Karpas-422 (cell line): Measurements from ENCODE around the gene ZRSR2. TPM values are rescaled to one million over a fixed set of nuclear protein-coding genes. Genes with fewer than 3 reads are reported as not detected.
"Not testable (repeated sequence)": the region's sequence is repeated elsewhere in the genome, so short reads cannot be mapped to it uniquely, and the experiment has no call there.

ENCODE experiments used
- DNase-seq: peaks from one replicate; pipeline ENCODE4 v3.0.0-alpha.2; 2015
- H2AFZ ChIP-seq: fragments of 200-600 bp; sonication (generic); 2 replicates; pipeline ENCODE4 v1.6.1; 2014; ENCODE audit warnings: antibody characterized with exemption, low read length, mixed read lengths
- H3K27ac ChIP-seq: fragments of 200-600 bp; sonication (generic); 2 replicates; pipeline ENCODE4 v1.5.1; 2014; ENCODE audit warnings: mild to moderate bottlenecking, low read length, moderate library complexity
- H3K27me3 ChIP-seq: fragments of 200-600 bp; sonication (generic); 2 replicates; pipeline ENCODE4 v1.6.1; 2014; ENCODE audit warnings: low read length, mixed read lengths
- H3K36me3 ChIP-seq: fragments of 200-600 bp; sonication (generic); 2 replicates; pipeline ENCODE4 v1.6.1; 2014; ENCODE audit warnings: low read length, mixed read lengths; ENCODE audit not compliant: insufficient read depth
- H3K4me1 ChIP-seq: fragments of 200-600 bp; sonication (generic); 2 replicates; pipeline ENCODE4 v1.6.1; 2014; ENCODE audit warnings: mild to moderate bottlenecking, low read length, mixed read lengths
- H3K4me2 ChIP-seq: fragments of 200-600 bp; sonication (generic); 2 replicates; pipeline ENCODE4 v1.6.1; 2014; ENCODE audit warnings: low read length, low read depth, mild to moderate bottlenecking; ENCODE audit not compliant: poor library complexity, severe bottlenecking
- H3K4me3 ChIP-seq: fragments of 200-600 bp; sonication (generic); 2 replicates; pipeline ENCODE4 v1.5.1; 2014; ENCODE audit warnings: mild to moderate bottlenecking, antibody characterized with exemption, low read length, mixed read lengths
- H3K79me2 ChIP-seq: fragments of 200-600 bp; sonication (generic); 2 replicates; pipeline ENCODE4 v1.6.1; 2014; ENCODE audit warnings: mild to moderate bottlenecking, low read length, mixed read lengths
- H3K9ac ChIP-seq: fragments of 200-600 bp; sonication (generic); 2 replicates; pipeline ENCODE4 v1.6.0; 2014; ENCODE audit warnings: low read length
- H3K9me2 ChIP-seq: fragments of 200-600 bp; sonication (generic), shearing (Covaris generic); replicated peaks from 2 replicates; pipeline ENCODE4 v1.6.0; 2014; ENCODE audit warnings: mild to moderate bottlenecking, low read length, moderate library complexity; ENCODE audit not compliant: insufficient read depth
- H3K9me3 ChIP-seq: fragments of 300-700, 200-600 bp; sonication (generic); 2 replicates; pipeline ENCODE4 v1.6.1; 2014; ENCODE audit warnings: low read length, mixed read lengths
- H4K20me1 ChIP-seq: fragments of 200-600 bp; sonication (generic); 2 replicates; pipeline ENCODE4 v1.6.1; 2014; ENCODE audit warnings: mild to moderate bottlenecking, antibody characterized with exemption, low read length, low read depth; ENCODE audit not compliant: insufficient read depth
- total RNA-seq: library from RNA; depleted of rRNA; stranded (reverse); fragments of >200 nt; shearing (Covaris generic); gene quantifications from 2 replicates; pipeline ENCODE4 v1.2.3, GENCODE V29; 2014; ENCODE audit warnings: low replicate concordance; rRNA removed

Gene ZRSR2
- total RNA-seq = 13.4 and 18.3 TPM in 2 replicates

- Histone ChIP-seq H3K4me3 (peak within 1 kb of the TSS; percentile 90), H3K27me3 (no peaks in the 10 kb centered on the region), H3K4me1 (peaks cover 29% of the 10 kb centered on the region), H3K4me2 (peak within 1 kb of the TSS; percentile 73), H3K79me2 (peaks cover 42% of the 10 kb centered on the region), H3K9me2 (no peaks in the 10 kb centered on the region), H2AFZ (peak within 1 kb of the TSS; percentile 76), H3K36me3 (peaks cover 10% of the 10 kb centered on the region; the same call in 1 of the 2 replicates), H4K20me1 (no peaks in the 10 kb centered on the region), H3K9me3 (no peaks in the 10 kb centered on the region), H3K9ac (peak within 1 kb of the TSS; percentile 75), H3K27ac (peak within 1 kb of the TSS; percentile 87)
- peak; percentile 98 for DNase-seq
Measured at GRCh38 chrX:15789979-15790768, at the start of gene ZRSR2. TSS of gene ZRSR2 (plus strand) at chrX:15790484. CDS start at chrX:15790496, 12 bp downstream.

GRCh38 chrX:15744181-15744867, 46.0 kb upstream of the ZRSR2 start:
- H3K4me3 ChIP-seq = no peak overlapping the region
- no peak for DNase-seq
- H3K27ac ChIP-seq = no peak overlapping the region
- H3K9ac ChIP-seq = no peak overlapping the region
- no peaks in the 10 kb centered on the region for H3K27me3 ChIP-seq
- no peaks in the 10 kb centered on the region; the same call in 1 of the 2 replicates for H3K79me2 ChIP-seq
- H2AFZ ChIP-seq = no peak overlapping the region
- no peaks in the 10 kb centered on the region for H3K9me2 ChIP-seq
- no peaks in the 10 kb centered on the region for H3K9me3 ChIP-seq
- H3K36me3 ChIP-seq = no peaks in the 10 kb centered on the region
- H4K20me1 ChIP-seq = no peaks in the 10 kb centered on the region
- H3K4me2 ChIP-seq = no peak overlapping the region
- H3K4me1 ChIP-seq = no peaks in the 10 kb centered on the region

GRCh38 chrX:15745179-15745578, 45.1 kb upstream of the ZRSR2 start:
- Histone ChIP-seq H3K9me2 (no peaks in the 10 kb centered on the region), H4K20me1 (no peaks in the 10 kb centered on the region), H2AFZ (no peak overlapping the region), H3K4me1 (no peaks in the 10 kb centered on the region), H3K27me3 (no peaks in the 10 kb centered on the region), H3K27ac (no peak overlapping the region), H3K4me2 (no peak overlapping the region), H3K79me2 (peaks cover 4% of the 10 kb centered on the region; the same call in 1 of the 2 replicates), H3K36me3 (no peaks in the 10 kb centered on the region), H3K9ac (no peak overlapping the region), H3K9me3 (no peaks in the 10 kb centered on the region), H3K4me3 (no peak overlapping the region)
- DNase-seq = no peak

GRCh38 chrX:15746651-15747050, 43.6 kb upstream of the ZRSR2 start:
- H3K9ac ChIP-seq, H3K27ac ChIP-seq, DNase-seq: not testable (repeated sequence)

GRCh38 chrX:15747626-15748173, 42.6 kb upstream of the ZRSR2 start:
- no peaks in the 10 kb centered on the region for H3K27me3 ChIP-seq
- H3K79me2 ChIP-seq = peaks cover 4% of the 10 kb centered on the region; the same call in 1 of the 2 replicates
- H3K4me2 ChIP-seq = no peak overlapping the region
- no peak overlapping the region for H3K9ac ChIP-seq
- H3K27ac ChIP-seq = no peak overlapping the region
- no peaks in the 10 kb centered on the region for H4K20me1 ChIP-seq
- DNase-seq = no peak
- no peaks in the 10 kb centered on the region for H3K9me2 ChIP-seq
- H3K9me3 ChIP-seq = no peaks in the 10 kb centered on the region
- no peak overlapping the region for H2AFZ ChIP-seq
- no peaks in the 10 kb centered on the region for H3K4me1 ChIP-seq
- no peaks in the 10 kb centered on the region for H3K36me3 ChIP-seq
- H3K4me3 ChIP-seq = no peak overlapping the region

More at GRCh38 chrX:15746651-15747050, 43.6 kb upstream of the ZRSR2 start:
- H3K4me3 ChIP-seq, H4K20me1 ChIP-seq, H2AFZ ChIP-seq, H3K4me2 ChIP-seq, H3K9me3 ChIP-seq, H3K79me2 ChIP-seq, H3K27me3 ChIP-seq, H3K9me2 ChIP-seq, H3K4me1 ChIP-seq, H3K36me3 ChIP-seq: not testable (repeated sequence)

GRCh38 chrX:15748841-15749240, 41.4 kb upstream of the ZRSR2 start:
- Histone ChIP-seq H3K9me2 (no peaks in the 10 kb centered on the region), H3K9ac (no peak overlapping the region), H3K27ac (no peak overlapping the region), H3K27me3 (no peaks in the 10 kb centered on the region), H3K4me1 (no peaks in the 10 kb centered on the region), H3K36me3 (no peaks in the 10 kb centered on the region), H3K79me2 (peaks cover 4% of the 10 kb centered on the region; the same call in 1 of the 2 replicates), H3K9me3 (no peaks in the 10 kb centered on the region), H2AFZ (no peak overlapping the region), H3K4me2 (no peak overlapping the region), H4K20me1 (no peaks in the 10 kb centered on the region), H3K4me3 (no peak overlapping the region)
- no peak for DNase-seq

GRCh38 chrX:15749642-15750610, 40.4 kb upstream of the ZRSR2 start:
- no peak overlapping the region for H3K27ac ChIP-seq
- no peaks in the 10 kb centered on the region for H3K36me3 ChIP-seq
- H3K4me2 ChIP-seq = no peak overlapping the region
- no peaks in the 10 kb centered on the region for H4K20me1 ChIP-seq
- no peak overlapping the region for H2AFZ ChIP-seq
- 0 out of 2 replicates have a peak, but pooled peaks cover 4% of the 10 kb centered on the region for H3K79me2 ChIP-seq
- H3K4me3 ChIP-seq = no peak overlapping the region
- no peak for DNase-seq
- no peaks in the 10 kb centered on the region for H3K9me3 ChIP-seq
- H3K9ac ChIP-seq = no peak overlapping the region
- no peaks in the 10 kb centered on the region for H3K4me1 ChIP-seq
- no peaks in the 10 kb centered on the region for H3K27me3 ChIP-seq
- H3K9me2 ChIP-seq = no peaks in the 10 kb centered on the region
